CD4-positive, alpha-beta memory T cell (primary cell): Measurements from ENCODE around the gene SLF2. TPM values are rescaled to one million over a fixed set of nuclear protein-coding genes. Genes with fewer than 3 reads are reported as not detected.
A peak's percentile ranks its signal among the peaks of the same experiment; 100 is the strongest.

ENCODE experiments used
- CTCF ChIA-PET: fragments of 350-600 bp; sonication (Branson Sonifier 250); formaldehyde crosslinking; loops from one replicate; lab custom pipeline; 2021; ENCODE audit warnings: inconsistent platforms; ENCODE audit not compliant: partially characterized antibody; lab: Charles Lee
- POLR2A ChIA-PET: fragments of 350-600 bp; sonication (Branson Sonifier 250); formaldehyde crosslinking; loops from one replicate; lab custom pipeline; 2021; ENCODE audit not compliant: partially characterized antibody; lab: Charles Lee
- DNase-seq, 5 donors: peaks; one replicate each; pipeline versions ENCODE4 v3.0.0 to v3.0.0-alpha.2; 2020 to 2022; ENCODE audit warnings: mixed read lengths in 1 of 5
- H3K27ac ChIP-seq: one replicate; pipeline ENCODE4 v1.7.0; 2013; ENCODE audit warnings: low read depth, low read length
- H3K27me3 ChIP-seq: 2 replicates; pipeline ENCODE4 v1.7.0; 2013; ENCODE audit warnings: mild to moderate bottlenecking, low read length, moderate library complexity; ENCODE audit not compliant: insufficient read depth
- H3K36me3 ChIP-seq: 2 replicates; pipeline ENCODE4 v1.7.0; 2013; ENCODE audit warnings: mild to moderate bottlenecking, low read length, moderate library complexity; ENCODE audit not compliant: insufficient read depth
- H3K4me1 ChIP-seq: 2 replicates; pipeline ENCODE4 v1.7.0; 2013; ENCODE audit warnings: mild to moderate bottlenecking, low read length, moderate library complexity; ENCODE audit not compliant: insufficient read depth
- H3K4me3 ChIP-seq, 2 donors: one replicate each; pipeline ENCODE4 v1.7.0; 2013; ENCODE audit warnings: low read length in 2 of 2, mild to moderate bottlenecking in 1 of 2
- H3K9me3 ChIP-seq, 2 donors: one replicate each; pipeline ENCODE4 v1.7.0; 2013; ENCODE audit warnings: low read length in 2 of 2, control low read depth in 1 of 2; ENCODE audit not compliant: control insufficient read depth in 1 of 2
- H3K27ac Mint-ChIP-seq, 7 donors: one replicate each; pipeline ENCODE4 v1.8.0; 2020 to 2021; ENCODE audit warnings: mixed read lengths in 7 of 7, mild to moderate bottlenecking in 6 of 7, inconsistent platforms in 3 of 7, moderate library complexity in 3 of 7
- H3K27me3 Mint-ChIP-seq, 2 donors: one replicate each; pipeline ENCODE4 v1.8.0; 2020 to 2021; ENCODE audit warnings: mixed read lengths in 2 of 2
- H3K36me3 Mint-ChIP-seq, 2 donors: one replicate each; pipeline ENCODE4 v1.8.0; 2020 to 2021; ENCODE audit warnings: mixed read lengths in 2 of 2, inconsistent platforms in 1 of 2, mild to moderate bottlenecking in 1 of 2
- H3K4me1 Mint-ChIP-seq, 4 donors: one replicate each; pipeline ENCODE4 v1.8.0; 2020 to 2021; ENCODE audit warnings: mixed read lengths in 4 of 4, mild to moderate bottlenecking in 1 of 4
- H3K4me3 Mint-ChIP-seq, 8 donors: one replicate each; pipeline ENCODE4 v1.8.0; 2020 to 2021; ENCODE audit warnings: mixed read lengths in 8 of 8, mild to moderate bottlenecking in 7 of 8, moderate library complexity in 6 of 8, inconsistent platforms in 3 of 8
- H3K9me3 Mint-ChIP-seq, 8 donors: one replicate each; pipeline ENCODE4 v1.8.0; 2020 to 2021; ENCODE audit warnings: mixed read lengths in 8 of 8, mild to moderate bottlenecking in 5 of 8, inconsistent platforms in 3 of 8, moderate library complexity in 1 of 8
- intact Hi-C: fragments of 100-400 bp; cut with micrococcal nuclease; formaldehyde crosslinking; loops from one replicate; pipeline ENCODE4 v1.15.1; 2023
- polyA plus RNA-seq, 2 donors: library from polyadenylated mRNA; unstranded; fragments of 300-500 nt; fragmentation: Illumina TruSeq; gene quantifications; one replicate each; pipeline ENCODE4 v1.2.3, GENCODE V29; 2021
- total RNA-seq, 2 experiments: library from RNA; stranded (reverse); gene quantifications; one replicate each; pipeline ENCODE4 v1.2.3, GENCODE V29; 2021

The SLF2 gene
- total and polyA plus RNA-seq, 4 experiments from 2014 or later: 5.9 to 49.3 (median 32.3) TPM

DNA sequence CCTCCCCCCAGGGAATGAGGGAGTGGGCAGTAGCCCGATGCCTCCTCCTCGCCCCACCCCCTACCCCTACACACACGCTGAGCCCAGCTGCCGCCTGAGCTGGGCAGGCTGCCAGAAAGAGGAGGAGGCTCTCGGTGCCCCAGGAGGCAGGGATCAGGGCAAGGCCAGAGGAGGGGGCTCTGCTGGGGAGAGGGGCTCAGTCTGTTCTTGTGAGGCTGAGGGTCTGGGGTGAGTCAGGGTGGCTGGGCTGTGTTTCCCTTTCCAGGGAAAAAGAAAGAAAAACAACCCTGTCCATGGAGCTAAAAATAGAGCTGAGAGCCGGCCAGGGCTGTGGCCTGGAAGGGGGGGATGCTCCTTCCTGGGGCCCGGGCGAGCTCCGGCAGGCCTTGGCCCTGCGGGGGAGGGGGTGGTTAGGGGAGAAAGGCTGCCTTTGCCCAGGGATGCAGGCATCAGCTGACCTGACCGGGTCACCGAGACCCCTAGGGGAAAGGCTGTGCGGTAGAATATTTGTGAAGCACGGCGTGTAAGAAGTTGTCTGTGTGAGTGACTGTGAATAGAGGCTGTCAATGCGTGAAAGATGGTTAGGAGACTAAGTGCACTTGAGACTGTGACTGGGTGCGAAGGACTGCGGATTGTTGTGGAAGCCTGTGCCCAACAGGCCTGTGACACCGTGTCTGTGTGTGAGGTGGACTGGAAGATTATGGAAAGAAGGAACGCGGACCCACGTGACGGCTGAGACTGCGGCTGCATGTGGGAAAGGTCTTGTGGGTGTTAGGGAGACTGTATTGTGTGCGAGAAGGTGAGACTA, 85.6 kb downstream of the SLF2 start:
- peaks cover 0 to 3% (median 0%) of the 10 kb centered on the region in 8 donors for H3K9me3 Mint-ChIP-seq
- peak overlapping the region; percentile 64 to 73 for H3K4me3 ChIP-seq
- CTCF ChIA-PET: interaction anchor here (0.6 to 12.0 kb wide), 25 partner anchors 9 to 1125 kb away, joined by 3 to 171 read pairs (median 6); partner anchors contain the start of genes KAZALD1, MRPL43, PDZD7 and SEMA4G
- H3K4me1 ChIP-seq: peaks cover 24% of the 10 kb centered on the region
- intact Hi-C loops: loop anchor here (1.0 to 10.0 kb wide), 4 partner anchors 16 to 464 kb away; partner anchors contain the start of genes HIF1AN and SLF2
- DNase-seq: peak; percentile 68 to 77 (median 69)
- POLR2A ChIA-PET: interaction anchor here (0.7 to 6.1 kb wide), 11 partner anchors 8 to 86 kb away, joined by 3 to 90 read pairs (median 8); partner anchors contain the start of genes KAZALD1, MRPL43, PDZD7 and SFXN3
- no peaks in the 10 kb centered on the region for H3K27me3 Mint-ChIP-seq
- peaks cover 4 to 25% of the 10 kb centered on the region in 2 donors for H3K36me3 Mint-ChIP-seq
- H3K27ac ChIP-seq: peak overlapping the region; percentile 83
- peaks cover 15 to 34% (median 24%) of the 10 kb centered on the region in 4 donors for H3K4me1 Mint-ChIP-seq
- H3K4me3 Mint-ChIP-seq: peak overlapping the region; percentile 84 to 98 (median 91)
- H3K9me3 ChIP-seq: no peaks in the 10 kb centered on the region
- H3K27ac Mint-ChIP-seq: peak overlapping the region; percentile 82 to 96 (median 95)
- H3K27me3 ChIP-seq: no peaks in the 10 kb centered on the region
- no peaks in the 10 kb centered on the region for H3K36me3 ChIP-seq

DNA sequence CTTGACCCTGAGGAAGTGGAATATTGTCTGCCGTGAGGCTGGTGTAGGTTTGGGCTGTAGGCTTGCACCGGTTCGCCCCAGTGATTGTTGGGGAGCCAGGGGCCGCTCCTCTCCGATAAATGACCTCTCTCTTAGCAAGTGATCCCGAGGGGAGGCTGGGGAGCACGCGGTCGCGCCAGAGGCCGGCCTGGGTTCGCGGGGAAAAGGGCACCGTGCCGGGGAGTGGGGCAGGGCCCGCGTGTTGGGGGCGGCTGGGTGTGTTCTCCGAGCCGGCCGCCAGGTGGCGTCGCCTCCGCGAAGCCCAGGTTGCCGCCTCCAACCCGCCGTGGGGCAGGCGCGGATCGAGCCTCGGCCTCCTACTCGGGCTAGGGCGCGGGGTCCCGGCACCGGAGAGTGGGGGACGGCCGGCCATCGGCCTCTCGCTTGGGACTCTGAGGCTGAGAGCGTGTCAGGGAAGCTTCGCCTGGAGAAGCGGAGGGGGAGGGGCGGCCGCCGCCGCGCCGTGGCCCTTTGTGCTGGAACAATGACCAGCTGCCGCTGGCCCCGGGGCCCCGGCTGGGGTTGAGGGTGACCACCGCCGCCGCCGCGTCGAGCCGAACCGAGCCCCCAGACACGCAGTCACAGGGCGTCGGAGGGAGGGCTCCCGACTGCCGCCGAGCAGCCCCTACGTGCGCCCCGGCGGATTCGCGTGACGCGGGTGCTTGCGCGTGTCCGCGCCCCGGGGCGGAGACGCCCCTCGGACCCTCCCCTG, 86.4 kb downstream of the SLF2 start:
- DNase-seq: peak; percentile 73 to 86 (median 79)
- H3K36me3 Mint-ChIP-seq: peaks cover 4 to 21% of the 10 kb centered on the region in 2 donors
- H3K27me3 ChIP-seq: no peaks in the 10 kb centered on the region
- H3K4me3 ChIP-seq: peak overlapping the region; percentile 64 to 73
- H3K27ac ChIP-seq: peak overlapping the region; percentile 83
- intact Hi-C loops: loop anchor here (1.0 to 10.0 kb wide), 4 partner anchors 15 to 464 kb away; partner anchors contain the start of genes HIF1AN and SLF2
- peak overlapping the region; percentile 82 to 96 (median 94) for H3K27ac Mint-ChIP-seq
- H3K36me3 ChIP-seq: no peaks in the 10 kb centered on the region
- H3K27me3 Mint-ChIP-seq: no peaks in the 10 kb centered on the region
- H3K9me3 ChIP-seq: no peaks in the 10 kb centered on the region
- POLR2A ChIA-PET: interaction anchor here (0.9 to 6.1 kb wide), 4 partner anchors 12 to 51 kb away, joined by 3 to 90 read pairs (median 46); partner anchors contain the start of genes MRPL43, PDZD7, SFXN3 and TWNK
- peaks cover 24% of the 10 kb centered on the region for H3K4me1 ChIP-seq
- peaks cover 0 to 3% (median 0%) of the 10 kb centered on the region in 8 donors for H3K9me3 Mint-ChIP-seq
- H3K4me3 Mint-ChIP-seq: peak overlapping the region; percentile 84 to 98 (median 91)
- peaks cover 15 to 34% (median 24%) of the 10 kb centered on the region in 4 donors for H3K4me1 Mint-ChIP-seq
- CTCF ChIA-PET: interaction anchor here (0.7 to 12.0 kb wide), 13 partner anchors 10 to 86 kb away, joined by 3 to 171 read pairs (median 10); partner anchors contain the start of genes KAZALD1, MRPL43, PDZD7 and SEMA4G

DNA sequence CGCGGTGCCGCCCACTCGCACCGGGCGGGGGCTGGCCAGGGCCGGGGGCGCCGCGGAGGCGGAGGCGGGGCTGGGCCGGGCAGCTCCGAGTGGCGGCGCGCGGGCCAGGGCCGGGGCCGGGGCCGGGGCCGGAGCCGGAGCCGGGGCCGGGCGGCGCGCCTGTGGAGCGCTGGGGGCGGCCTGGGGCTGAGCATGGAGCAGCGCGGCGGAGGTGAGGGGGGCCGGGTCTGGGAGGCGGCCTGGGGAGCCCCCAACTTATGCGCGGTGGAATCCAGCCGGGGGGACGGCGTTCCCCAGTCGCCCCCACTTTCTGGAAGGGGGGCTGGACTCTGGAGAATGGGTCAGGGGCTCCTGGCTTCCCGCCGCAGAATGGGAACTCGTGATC, 87.0 kb downstream of the SLF2 start, which contains the start of gene LZTS2:
LZTS2 (plus strand) TSS at position 67 of the 385 bp plus-strand sequence. CDS start 2,731 bp downstream, outside the sequence.
- Histone ChIP-seq H3K36me3 (no peaks in the 10 kb centered on the region), H3K27ac (peak within 1 kb of the TSS; percentile 83), H3K9me3 (no peaks in the 10 kb centered on the region), H3K27me3 (no peaks in the 10 kb centered on the region), H3K4me1 (peaks cover 24% of the 10 kb centered on the region), H3K4me3 (peak within 1 kb of the TSS; percentile 64 to 73)
- H3K4me1 Mint-ChIP-seq: peaks cover 15 to 33% (median 23%) of the 10 kb centered on the region in 4 donors
- H3K27ac Mint-ChIP-seq: peak within 1 kb of the TSS; percentile 82 to 96 (median 94)
- ChIA-PET POLR2A (interaction anchor here (1.5 to 6.1 kb wide), 3 partner anchors 12 to 31 kb away, joined by 7 to 90 read pairs (median 84); partner anchors contain the start of genes MRPL43, PDZD7, SFXN3 and TWNK), CTCF (interaction anchor here (0.7 to 12.0 kb wide), 6 partner anchors 10 to 31 kb away, joined by 3 to 171 read pairs (median 4); partner anchors contain the start of genes PDZD7 and SEMA4G)
- intact Hi-C loops: loop anchor here (2.0 to 10.0 kb wide), 3 partner anchors 87 to 465 kb away; partner anchors contain the start of genes HIF1AN and SLF2
- peaks cover under 1 to 19% of the 10 kb centered on the region in 2 donors for H3K36me3 Mint-ChIP-seq
- DNase-seq: no peak
- peaks cover 0 to 3% (median 0%) of the 10 kb centered on the region in 8 donors for H3K9me3 Mint-ChIP-seq
- H3K4me3 Mint-ChIP-seq: peak within 1 kb of the TSS; percentile 84 to 98 (median 91)
- no peaks in the 10 kb centered on the region for H3K27me3 Mint-ChIP-seq

DNA sequence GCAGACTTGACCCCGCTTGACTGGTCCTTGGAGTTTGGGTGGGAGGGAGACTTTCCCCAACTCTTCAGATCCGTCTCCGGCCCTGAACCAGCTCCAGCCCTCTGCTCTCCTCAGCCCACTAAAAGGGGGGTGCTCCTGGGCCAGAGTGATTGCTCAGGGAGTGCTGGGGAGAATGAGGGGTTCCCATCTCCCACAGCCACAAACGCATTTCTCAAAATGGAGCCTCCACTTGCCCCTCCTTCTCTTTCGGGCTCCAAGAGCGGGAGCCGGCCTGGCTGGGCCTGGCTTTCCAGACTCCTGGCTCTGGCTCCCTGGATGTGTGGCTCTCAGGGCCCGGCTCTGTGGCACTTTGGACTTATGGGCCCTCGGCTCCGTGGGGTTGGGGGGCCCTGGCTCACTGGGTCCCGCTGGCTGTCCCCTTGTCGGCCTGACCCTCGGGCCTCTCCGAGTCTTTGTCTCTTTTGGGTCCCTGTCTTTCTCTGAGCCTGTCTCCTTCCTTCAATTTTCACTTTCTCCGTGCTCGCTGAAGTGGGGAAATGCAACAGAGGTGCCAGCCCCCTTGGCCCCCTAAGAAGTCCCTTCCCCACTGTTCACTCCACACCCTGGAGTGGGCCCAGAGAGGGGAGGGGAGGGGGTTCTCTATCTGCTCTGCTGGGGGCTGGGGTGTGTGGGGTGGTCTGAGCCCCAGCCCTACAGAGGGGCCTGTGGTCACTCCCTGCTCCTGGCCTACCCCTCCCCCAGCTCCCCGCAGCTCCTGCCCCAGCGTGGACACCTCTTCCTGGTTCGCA, 87.6 kb downstream of the SLF2 start:
- Histone ChIP-seq H3K4me1 (peaks cover 24% of the 10 kb centered on the region), H3K9me3 (no peaks in the 10 kb centered on the region), H3K27me3 (no peaks in the 10 kb centered on the region), H3K27ac (no peak overlapping the region), H3K36me3 (no peaks in the 10 kb centered on the region), H3K4me3 (no peak overlapping the region)
- H3K4me1 Mint-ChIP-seq: peaks cover 15 to 33% (median 22%) of the 10 kb centered on the region in 4 donors
- DNase-seq: no peak
- CTCF ChIA-PET: interaction anchor here (1.0 to 1.5 kb wide), 3 partner anchors 12 to 25 kb away, joined by 3 to 6 read pairs (median 4); no protein-coding TSS in a partner anchor
- H3K4me3 Mint-ChIP-seq: peak overlapping the region; percentile 64 to 84 (median 80)
- peak overlapping the region; percentile 29 to 90 (median 70) for H3K27ac Mint-ChIP-seq
- H3K27me3 Mint-ChIP-seq: no peaks in the 10 kb centered on the region
- POLR2A ChIA-PET: interaction anchor here (1.5 to 6.1 kb wide), 3 partner anchors 13 to 30 kb away, joined by 7 to 90 read pairs (median 84); partner anchors contain the start of genes MRPL43, PDZD7, SFXN3 and TWNK
- H3K9me3 Mint-ChIP-seq: peaks cover 0 to 3% (median 0%) of the 10 kb centered on the region in 8 donors
- peaks cover 0 to 18% of the 10 kb centered on the region in 2 donors for H3K36me3 Mint-ChIP-seq
- intact Hi-C loops: no loop called here

DNA sequence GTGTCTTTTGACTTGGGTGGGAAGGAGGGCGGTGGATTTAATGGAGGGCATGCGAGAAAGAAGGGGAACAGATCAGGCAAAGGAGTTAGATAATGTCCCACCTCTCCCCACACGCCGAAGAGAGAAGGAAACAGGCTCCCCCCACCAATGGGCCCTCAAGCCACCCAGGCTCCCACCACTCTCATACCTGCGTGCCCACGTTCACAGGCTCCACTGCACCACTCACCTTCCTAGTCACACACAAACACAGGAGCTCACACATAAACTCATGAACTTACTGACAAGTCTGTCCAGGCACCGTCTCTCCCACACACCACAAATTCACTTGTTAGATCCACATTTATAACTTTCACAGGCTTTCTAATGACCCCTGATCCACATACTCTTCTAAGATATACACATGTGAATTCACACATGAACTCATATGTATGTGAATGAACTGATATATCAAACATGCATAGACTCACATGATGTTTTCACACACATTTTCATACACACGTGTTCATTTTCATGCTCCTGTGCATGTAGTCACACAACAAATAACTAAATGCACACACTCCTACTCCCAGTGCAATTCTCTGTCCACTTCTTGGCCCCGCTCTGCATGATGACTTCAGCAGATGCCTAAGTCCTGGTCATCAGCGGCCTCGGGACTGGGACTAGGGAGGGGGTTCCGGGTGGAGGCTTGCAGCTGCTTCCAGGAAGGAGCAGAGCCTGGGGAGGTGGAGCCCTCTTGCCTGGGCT, 88.3 kb downstream of the SLF2 start:
- peaks cover 24% of the 10 kb centered on the region for H3K4me1 ChIP-seq
- intact Hi-C loops: no loop called here
- Mint-ChIP-seq H3K27ac (peak overlapping the region; percentile 31 to 90 (median 66)), H3K4me1 (peaks cover 15 to 30% (median 22%) of the 10 kb centered on the region in 4 donors), H3K4me3 (peak overlapping the region; percentile 64 to 84 (median 80)), H3K27me3 (no peaks in the 10 kb centered on the region), H3K9me3 (peaks cover 0 to 3% (median 0%) of the 10 kb centered on the region in 8 donors), H3K36me3 (peaks cover 0 to 21% of the 10 kb centered on the region in 2 donors)
- no peaks in the 10 kb centered on the region for H3K36me3 ChIP-seq
- DNase-seq: no peak
- H3K27me3 ChIP-seq: no peaks in the 10 kb centered on the region
- ChIA-PET POLR2A (interaction anchor here (6.1 kb wide), 1 partner anchor 14 kb away, joined by 84 read pairs; the partner anchor contains the start of genes MRPL43 and TWNK), CTCF (interaction anchor here (1.0 to 2.2 kb wide), 3 partner anchors 11 to 15 kb away, joined by 3 to 7 read pairs (median 6); no protein-coding TSS in a partner anchor)
- H3K4me3 ChIP-seq: no peak overlapping the region
- no peak overlapping the region for H3K27ac ChIP-seq
- H3K9me3 ChIP-seq: no peaks in the 10 kb centered on the region
